HPDE6-E6E7 (cell line): ENCODE data around the gene IFNLR1.
A peak's percentile ranks its signal among the peaks of the same experiment; 100 is the strongest.

Experiments
- DNase-seq: peaks from one replicate; pipeline ENCODE4 v3.0.0; 2011; ENCODE audit warnings: missing footprints; ENCODE audit errors: extremely low spot score

Gene IFNLR1

GRCh38 chr1:24121406-24121805 is 65.7 kb downstream of the IFNLR1 start:
- DNase-seq, result no peak

GRCh38 chr1:24120965-24121364 is 66.1 kb downstream of the IFNLR1 start:
- DNase-seq, result no peak

GRCh38 chr1:24119859-24120756 is 67.0 kb downstream of the IFNLR1 start:
- DNase-seq, result peak; percentile 69

GRCh38 chr1:24119489-24119858 is 67.6 kb downstream of the IFNLR1 start:
- DNase-seq, result no peak

GRCh38 chr1:24118410-24119242 is 68.5 kb downstream of the IFNLR1 start:
- no peak for DNase-seq

- peak; percentile 89 for DNase-seq
These were observed 69.2 kb downstream of the IFNLR1 start for GRCh38 chr1:24117722-24118409.

- no peak for DNase-seq
These were observed 70.0 kb downstream of the IFNLR1 start for GRCh38 chr1:24117132-24117531.

- no peak for DNase-seq
These were observed 72.3 kb downstream of the IFNLR1 start for GRCh38 chr1:24114753-24115152.

GRCh38 chr1:24113641-24114033 is 73.5 kb downstream of the IFNLR1 start:
- DNase-seq, result no peak

GRCh38 chr1:24111996-24112779 is 74.9 kb downstream of the IFNLR1 start, which contains the start of gene MYOM3:
Gene MYOM3, minus strand, starts transcription at chr1:24112135. Its CDS starts 3,499 bp downstream, at chr1:24108636.
- DNase-seq, result peak; percentile 67

GRCh38 chr1:24111262-24111995 is 75.7 kb downstream of the IFNLR1 start:
- DNase-seq, result peak; percentile 22

GRCh38 chr1:24110642-24111261 is 76.3 kb downstream of the IFNLR1 start:
- no peak for DNase-seq

- no peak for DNase-seq
These were observed 77.2 kb downstream of the IFNLR1 start for GRCh38 chr1:24109686-24110475.

GRCh38 chr1:24109166-24109483 is 78.0 kb downstream of the IFNLR1 start:
- DNase-seq, result no peak

GRCh38 chr1:24108334-24109165 is 78.5 kb downstream of the IFNLR1 start:
- peak; percentile 93 for DNase-seq

- peak; percentile 35 for DNase-seq
These were observed 79.5 kb downstream of the IFNLR1 start for GRCh38 chr1:24107462-24108138.

- no peak for DNase-seq
These were observed 81.5 kb downstream of the IFNLR1 start for GRCh38 chr1:24105368-24106160.
